GM18508 (cell line): ENCODE results near the gene CDC25A.

Experiments used
- ATAC-seq: cut with Tn5 transposase; IDR thresholded peaks from one replicate; pipeline ENCODE4 v1.9.1; 2021; ENCODE audit warnings: moderate number of reproducible peaks; ENCODE audit not compliant: insufficient read depth, unreplicated experiment

The CDC25A gene

GRCh38 chr3:48199117-48199516 is 10.9 kb upstream of the CDC25A start:
- no peak for ATAC-seq

GRCh38 chr3:48196611-48197010 is 8.4 kb upstream of the CDC25A start:
- no peak for ATAC-seq

- no peak for ATAC-seq
These were observed 6.3 kb upstream of the CDC25A start for GRCh38 chr3:48194446-48195071.

- no peak for ATAC-seq
These were observed 2.7 kb upstream of the CDC25A start for GRCh38 chr3:48190911-48191310.

- ATAC-seq = no peak
These were observed 1.1 kb upstream of the CDC25A start for GRCh38 chr3:48189321-48189720.

- peak; percentile 7 for ATAC-seq
These were observed 495 bp downstream of the CDC25A start for GRCh38 chr3:48187579-48188265.

- no peak for ATAC-seq
These were observed 977 bp downstream of the CDC25A start for GRCh38 chr3:48187301-48187578.

- ATAC-seq = no peak
These were observed 1.5 kb downstream of the CDC25A start for GRCh38 chr3:48186631-48187300.

GRCh38 chr3:48185129-48185528 is 3.1 kb downstream of the CDC25A start:
- ATAC-seq = no peak

- no peak for ATAC-seq
These were observed 3.9 kb downstream of the CDC25A start for GRCh38 chr3:48184299-48184698.

- ATAC-seq = no peak
These were observed 7.5 kb downstream of the CDC25A start for GRCh38 chr3:48180531-48181253.

- no peak for ATAC-seq
These were observed 8.2 kb downstream of the CDC25A start for GRCh38 chr3:48180021-48180420.

GRCh38 chr3:48178072-48178471 is 10.1 kb downstream of the CDC25A start:
- ATAC-seq = no peak

GRCh38 chr3:48157950-48158376 is 30.3 kb downstream of the CDC25A start:
- no peak for ATAC-seq

GRCh38 chr3:48157202-48157840 is 30.9 kb downstream of the CDC25A start:
- no peak for ATAC-seq

- ATAC-seq = no peak
These were observed 32.1 kb downstream of the CDC25A start for GRCh38 chr3:48156163-48156562.

- no peak for ATAC-seq
These were observed 33.1 kb downstream of the CDC25A start for GRCh38 chr3:48155122-48155521.

- ATAC-seq = no peak
These were observed 36.3 kb downstream of the CDC25A start for GRCh38 chr3:48151807-48152427.

GRCh38 chr3:48151058-48151806 is 37.0 kb downstream of the CDC25A start:
- no peak for ATAC-seq

GRCh38 chr3:48143992-48144391 is 44.2 kb downstream of the CDC25A start:
- no peak for ATAC-seq
